HCT116 (cell line): ENCODE results near the gene XIAP. TPM values are rescaled to one million over a fixed set of nuclear protein-coding genes. Genes with fewer than 3 reads are reported as not detected.

ENCODE experiments used
- ATAC-seq: fragments of 200-7000 bp; cut with Tn5 transposase; 2 replicates; pipeline ENCODE4 v1.9.1; 2020; ENCODE audit warnings: mild to moderate bottlenecking, moderate library complexity
- BruUV-seq: library from RNA; stranded (reverse); fragments of 400-500 nt; replicated peaks from 2 replicates; lab custom pipeline; 2021; lab: Mats Ljungman, UMichigan
- CTCF ChIA-PET: fragments of 300-600 bp; sonication (Branson Sonifier 250); formaldehyde crosslinking; loops from one replicate; lab custom pipeline; 2021; ENCODE audit warnings: antibody characterized with exemption; lab: Charles Lee
- POLR2A ChIA-PET: fragments of 300-600, 350-600 bp; sonication (Branson Sonifier 250); formaldehyde crosslinking; loops from one replicate; lab custom pipeline; 2021; ENCODE audit warnings: antibody characterized with exemption; lab: Charles Lee
- RAD21 ChIA-PET, 2 experiments: fragments of 300-600 bp; sonication (Branson Sonifier 250); formaldehyde crosslinking; loops; one replicate each; lab custom pipeline; 2023; ENCODE audit warnings: low total read pairs in 2 of 2; ENCODE audit not compliant: uncharacterized antibody in 2 of 2, unreplicated experiment in 2 of 2, low non-redundant PET in 1 of 2; lab: Charles Lee
- DNase-seq: peaks from one replicate; pipeline ENCODE4 v3.0.0-alpha.2; 2010; ENCODE audit warnings: low read depth, low spot score
- H2AFZ ChIP-seq: fragments of 200-600 bp; shearing (Covaris generic), sonication (generic); 2 replicates; pipeline ENCODE4 v1.6.1; 2017; ENCODE audit warnings: low read depth, mixed run types, mixed read lengths, antibody characterized with exemption, low read length; ENCODE audit not compliant: poor library complexity, severe bottlenecking
- H3K27ac ChIP-seq: 2 replicates; pipeline ENCODE4 v1.5.1; 2012; ENCODE audit warnings: low read depth, low read length
- H3K27me3 ChIP-seq: fragments of 200-600 bp; sonication (generic); 2 replicates; pipeline ENCODE4 v1.6.1; 2016; ENCODE audit warnings: mixed run types, low read length, mixed read lengths; ENCODE audit not compliant: insufficient read depth
- H3K36me3 ChIP-seq, 2 experiments: fragments of 200-500 bp in 1 of 2; fragments of 200-600 bp in 1 of 2; sonication (Bioruptor generic) in 1 of 2; sonication (generic) in 1 of 2; 2 replicates each; pipeline versions ENCODE4 v1.5.1 to v1.6.1; 2014 to 2016; ENCODE audit warnings: low read length in 2 of 2, inconsistent platforms in 1 of 2, mixed read lengths in 1 of 2, mixed run types in 1 of 2; ENCODE audit not compliant: insufficient read depth in 2 of 2, control insufficient read depth in 1 of 2
- H3K4me1 ChIP-seq, 2 experiments: fragments of 200-600 bp in 1 of 2; sonication (generic) in 1 of 2; 2 replicates each; pipeline versions ENCODE4 v1.5.1 to v1.6.1; 2012 to 2017; ENCODE audit warnings: low read length in 2 of 2, inconsistent platforms in 1 of 2, mild to moderate bottlenecking in 1 of 2, mixed read lengths in 1 of 2, mixed run types in 1 of 2, moderate library complexity in 1 of 2; ENCODE audit not compliant: insufficient read depth in 2 of 2, control insufficient read depth in 1 of 2
- H3K4me2 ChIP-seq: fragments of 200-600 bp; sonication (generic); 2 replicates; pipeline ENCODE4 v1.6.1; 2017; ENCODE audit warnings: mixed run types, low read length, mixed read lengths
- H3K4me3 ChIP-seq, 2 experiments: fragments of 200-600 bp in 1 of 2; sonication (generic) in 1 of 2; replicated peaks in 1 of 2; 2 replicates each; pipeline ENCODE4 v1.5.1; 2011 to 2016; ENCODE audit warnings: low read length in 2 of 2, control low read depth in 1 of 2, low read depth in 1 of 2, mild to moderate bottlenecking in 1 of 2, mixed read lengths in 1 of 2, mixed run types in 1 of 2
- H3K79me2 ChIP-seq: fragments of 200-600 bp; sonication (generic); 2 replicates; pipeline ENCODE4 v1.6.1; 2017; ENCODE audit warnings: mild to moderate bottlenecking, mixed run types, low read length, moderate library complexity, mixed read lengths; ENCODE audit not compliant: insufficient read depth
- H3K9ac ChIP-seq: fragments of 200-600 bp; sonication (generic); 2 replicates; pipeline ENCODE4 v1.6.1; 2016; ENCODE audit warnings: low read length, mixed read lengths
- H3K9me2 ChIP-seq: fragments of 200-600 bp; sonication (generic), shearing (Covaris generic); 2 replicates; pipeline ENCODE4 v1.6.1; 2017; ENCODE audit warnings: mixed run types, mild to moderate bottlenecking, moderate library complexity; ENCODE audit not compliant: insufficient read depth
- H3K9me3 ChIP-seq, 2 experiments: fragments of 200-500 bp in 1 of 2; fragments of 200-600 bp in 1 of 2; sonication (Bioruptor generic) in 1 of 2; sonication (generic) in 1 of 2; 2 replicates each; pipeline ENCODE4 v1.6.1; 2014 to 2017; ENCODE audit warnings: low read length in 2 of 2, mixed read lengths in 2 of 2, inconsistent platforms in 1 of 2, low read depth in 1 of 2, mild to moderate bottlenecking in 1 of 2, mixed run types in 1 of 2, moderate library complexity in 1 of 2; ENCODE audit not compliant: control insufficient read depth in 1 of 2, insufficient read depth in 1 of 2
- H4K20me1 ChIP-seq: fragments of 200-600 bp; sonication (generic), shearing (Covaris generic); 2 replicates; pipeline ENCODE4 v1.6.1; 2017; ENCODE audit warnings: mixed run types, mild to moderate bottlenecking, moderate library complexity; ENCODE audit not compliant: insufficient read depth
- ATF3 ChIP-seq: IDR thresholded peaks from 2 replicates; pipeline ENCODE4 v1.6.1; 2012
- CBX3 ChIP-seq: IDR thresholded peaks from 2 replicates; pipeline ENCODE4 v1.6.1; 2012; ENCODE audit warnings: low read depth
- CEBPB ChIP-seq: IDR thresholded peaks from 2 replicates; pipeline ENCODE4 v1.6.1; 2012; ENCODE audit warnings: low read depth
- EGR1 ChIP-seq: IDR thresholded peaks from 2 replicates; pipeline ENCODE4 v1.6.1; 2012; ENCODE audit warnings: low read depth
- ELF1 ChIP-seq: IDR thresholded peaks from 2 replicates; pipeline ENCODE4 v1.6.1; 2012; ENCODE audit warnings: low read depth, borderline replicate concordance
- EZH2 ChIP-seq: fragments of 200-600 bp; sonication (generic); IDR thresholded peaks from 2 replicates; pipeline ENCODE4 v1.6.1; 2017; ENCODE audit warnings: antibody characterized with exemption, mixed run types
- MAX ChIP-seq: IDR thresholded peaks from 2 replicates; pipeline ENCODE4 v1.6.1; 2012
- SIN3A ChIP-seq: IDR thresholded peaks from 2 replicates; pipeline ENCODE4 v1.6.1; 2012; ENCODE audit warnings: low read depth
- SP1 ChIP-seq: IDR thresholded peaks from 2 replicates; pipeline ENCODE4 v1.6.1; 2012; ENCODE audit warnings: low read depth
- SRF ChIP-seq: IDR thresholded peaks from 2 replicates; pipeline ENCODE4 v1.6.1; 2012; ENCODE audit warnings: low read depth
- TCF7L2 ChIP-seq: IDR thresholded peaks from 2 replicates; pipeline ENCODE4 v1.7.0; 2011; ENCODE audit warnings: borderline replicate concordance, inconsistent platforms; ENCODE audit not compliant: insufficient read depth, insufficient read length; ENCODE audit errors: extremely low read depth
- YY1 ChIP-seq: IDR thresholded peaks from 2 replicates; pipeline ENCODE4 v1.6.1; 2011; ENCODE audit warnings: low read length, low read depth, moderate library complexity, mild to moderate bottlenecking; ENCODE audit not compliant: insufficient replicate concordance; ENCODE audit errors: extremely low read depth
- ZBTB33 ChIP-seq: IDR thresholded peaks from 2 replicates; pipeline ENCODE4 v1.6.1; 2011; ENCODE audit warnings: mild to moderate bottlenecking, low read length, moderate library complexity; ENCODE audit not compliant: insufficient replicate concordance; ENCODE audit errors: extremely low read depth
- ZFX ChIP-seq: fragments of 450-650 bp; IDR thresholded peaks from 2 replicates; pipeline ENCODE4 v1.6.1; 2017
- intact Hi-C: fragments of 100-400 bp; cut with micrococcal nuclease; formaldehyde crosslinking; loops from 2 replicates; pipeline ENCODE4 v1.10.0; 2022
- total RNA-seq: library from RNA; stranded (reverse); gene quantifications from one replicate; pipeline ENCODE4 v1.2.1, GENCODE V29; 2021; ENCODE audit not compliant: unreplicated experiment

The XIAP gene
- total RNA-seq, 1 experiment from 2014 or later = 41.0 TPM

GRCh38 chrX:123909523-123909922, 49.7 kb downstream of the XIAP start:
- H3K27me3 ChIP-seq = no peaks in the 10 kb centered on the region
- DNase-seq (no peak), ATAC-seq (no peak)
- ChIA-PET RAD21 (no interaction called here), CTCF (no interaction called here), POLR2A (no interaction called here)
- H4K20me1 ChIP-seq = no peaks in the 10 kb centered on the region
- no peak for TF ChIP-seq ZBTB33
- no peak for TF ChIP-seq CBX3
- TF ChIP-seq ATF3 = no peak
- no peak for TF ChIP-seq EGR1
- TF ChIP-seq YY1 = no peak
- TF ChIP-seq EZH2 = no peak
- TF ChIP-seq SIN3A = no peak
- TF ChIP-seq CEBPB = no peak
- no peak for TF ChIP-seq MAX
- TF ChIP-seq TCF7L2 = no peak
- TF ChIP-seq SRF = no peak
- TF ChIP-seq ZFX = no peak
- no peak for TF ChIP-seq ELF1
- no peak for TF ChIP-seq SP1
- no peak overlapping the region for H2AFZ ChIP-seq
- H3K79me2 ChIP-seq = no peaks in the 10 kb centered on the region
- no peak overlapping the region for H3K9ac ChIP-seq
- intact Hi-C loops = no loop called here
- no peaks in the 10 kb centered on the region for H3K9me3 ChIP-seq
- H3K4me2 ChIP-seq = no peak overlapping the region
- H3K4me3 ChIP-seq = no peak overlapping the region
- peaks cover 0 to 8% of the 10 kb centered on the region in 2 experiments; a peak in 3 of 4 replicates for H3K4me1 ChIP-seq
- no peak overlapping the region for H3K27ac ChIP-seq
- no peaks in the 10 kb centered on the region for H3K9me2 ChIP-seq
- H3K36me3 ChIP-seq = no peaks in the 10 kb centered on the region; a peak in 1 of 4 replicates
- TSS peak; percentile 10 for BruUV-seq
